HG03045 (cell line): ENCODE data around the gene USP30.
"Not testable (repeated sequence)": the region's sequence is repeated elsewhere in the genome, so short reads cannot be mapped to it uniquely, and the experiment has no call there.

Experiments used
- ATAC-seq: cut with Tn5 transposase; IDR thresholded peaks from one replicate; pipeline ENCODE4 v1.9.1; 2021; ENCODE audit warnings: mild to moderate bottlenecking, moderate library complexity; ENCODE audit not compliant: unreplicated experiment

Gene USP30, protein sequence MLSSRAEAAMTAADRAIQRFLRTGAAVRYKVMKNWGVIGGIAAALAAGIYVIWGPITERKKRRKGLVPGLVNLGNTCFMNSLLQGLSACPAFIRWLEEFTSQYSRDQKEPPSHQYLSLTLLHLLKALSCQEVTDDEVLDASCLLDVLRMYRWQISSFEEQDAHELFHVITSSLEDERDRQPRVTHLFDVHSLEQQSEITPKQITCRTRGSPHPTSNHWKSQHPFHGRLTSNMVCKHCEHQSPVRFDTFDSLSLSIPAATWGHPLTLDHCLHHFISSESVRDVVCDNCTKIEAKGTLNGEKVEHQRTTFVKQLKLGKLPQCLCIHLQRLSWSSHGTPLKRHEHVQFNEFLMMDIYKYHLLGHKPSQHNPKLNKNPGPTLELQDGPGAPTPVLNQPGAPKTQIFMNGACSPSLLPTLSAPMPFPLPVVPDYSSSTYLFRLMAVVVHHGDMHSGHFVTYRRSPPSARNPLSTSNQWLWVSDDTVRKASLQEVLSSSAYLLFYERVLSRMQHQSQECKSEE

DNA sequence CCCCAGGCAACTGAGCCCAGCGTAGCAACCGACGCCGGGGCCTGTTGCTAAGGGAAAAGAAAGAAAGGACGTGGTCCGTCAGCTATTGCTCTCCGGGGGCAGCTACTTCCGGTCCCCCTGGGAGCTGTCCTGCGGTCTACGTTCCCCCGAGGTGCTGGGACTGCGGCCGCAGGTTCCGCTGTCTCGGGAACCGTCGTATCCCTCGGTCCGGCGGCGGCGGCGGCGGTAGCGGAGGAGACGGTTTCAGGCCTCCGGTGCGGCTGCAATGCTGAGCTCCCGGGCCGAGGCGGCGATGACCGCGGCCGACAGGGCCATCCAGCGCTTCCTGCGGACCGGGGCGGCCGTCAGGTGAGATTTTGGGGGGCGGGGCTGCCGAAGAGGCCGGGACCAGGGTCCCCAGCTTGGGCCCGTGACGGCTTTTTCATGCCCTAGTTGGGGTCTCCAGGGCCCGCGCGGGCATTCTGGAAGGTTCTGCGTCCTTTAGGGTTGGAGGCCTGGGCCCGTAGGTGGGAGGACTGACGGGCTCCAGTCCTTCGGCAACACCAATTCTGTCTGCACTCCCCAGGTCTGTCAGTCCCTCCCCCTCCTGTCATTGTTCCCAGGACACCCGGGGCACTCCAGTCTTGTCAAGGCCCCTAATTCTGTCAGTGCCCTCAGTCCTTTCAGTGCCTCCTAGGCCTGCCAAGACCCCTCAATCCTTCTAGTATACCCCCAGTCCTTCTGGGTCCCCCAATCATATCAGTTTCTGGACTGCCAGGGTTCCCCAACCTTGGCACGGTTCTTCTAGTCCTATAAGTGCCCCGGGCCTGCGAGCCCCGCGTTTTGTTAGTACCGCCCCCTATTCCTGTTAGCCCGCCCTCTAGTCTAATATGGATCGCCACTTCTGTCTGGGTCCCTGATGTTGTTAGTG, at the start of gene USP30:
Gene USP30 (plus strand): TSS at position 163 of the 910 bp plus-strand sequence. CDS start 103 bp downstream, at position 266.
- peak; percentile 78 for ATAC-seq

DNA sequence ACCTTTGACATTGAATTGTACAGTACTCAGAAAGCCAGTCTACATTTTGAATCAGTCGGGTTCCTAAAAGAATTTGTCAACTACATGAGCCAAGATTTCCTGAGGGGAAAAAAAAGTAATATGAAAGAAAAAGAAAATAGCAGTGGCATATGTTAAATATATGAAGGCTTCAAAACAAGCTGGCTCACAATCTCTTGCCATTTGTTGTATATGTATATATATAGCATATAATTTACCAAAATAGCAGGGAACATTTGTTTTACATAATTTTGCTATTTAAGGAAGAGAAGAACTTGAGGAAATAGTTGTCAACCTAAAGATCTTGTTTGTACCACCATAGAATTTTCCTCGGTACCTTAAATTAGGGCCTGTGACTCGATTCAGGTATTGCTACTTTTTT, 48.4 kb upstream of the USP30 start:
- ATAC-seq = no peak

DNA sequence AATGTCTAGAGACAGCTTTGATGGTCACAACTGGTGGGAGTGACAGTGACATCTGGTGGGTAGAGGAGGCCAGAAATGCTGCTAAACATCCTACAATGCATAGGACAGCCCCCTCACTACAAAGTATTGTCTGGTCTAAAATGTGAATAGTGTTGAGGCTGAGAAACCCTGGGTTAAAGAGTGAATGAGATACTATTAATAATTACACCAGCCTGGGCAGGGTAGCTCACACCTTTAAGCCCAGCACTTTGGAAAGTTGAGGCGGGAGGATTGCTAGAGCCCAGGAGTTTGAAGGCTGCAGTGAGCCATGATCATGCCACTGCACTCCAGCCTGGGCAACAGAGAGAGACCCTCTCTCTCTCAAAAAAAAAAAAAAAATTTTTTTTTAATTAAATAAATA, 42.6 kb upstream of the USP30 start:
- no peak for ATAC-seq

DNA sequence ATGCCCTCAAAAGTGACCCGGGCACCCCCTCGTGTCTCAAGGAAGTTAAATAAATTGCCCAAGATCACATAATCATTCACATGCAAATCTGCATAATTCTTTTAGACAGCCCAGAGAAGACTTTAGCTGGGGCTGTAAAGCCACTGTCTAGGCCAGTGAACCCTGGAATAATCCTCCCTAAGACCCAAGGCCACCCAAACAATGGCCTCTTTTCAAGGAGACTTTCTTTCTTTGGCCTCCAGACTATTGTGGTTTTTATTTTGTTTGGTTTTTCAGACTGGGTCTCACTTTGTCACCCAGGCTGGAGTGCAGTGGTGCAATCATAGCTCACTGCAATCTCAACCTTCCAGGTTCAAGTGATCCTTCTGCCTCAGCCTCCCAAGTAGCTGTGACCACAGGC, 42.1 kb upstream of the USP30 start:
- ATAC-seq = no peak

DNA sequence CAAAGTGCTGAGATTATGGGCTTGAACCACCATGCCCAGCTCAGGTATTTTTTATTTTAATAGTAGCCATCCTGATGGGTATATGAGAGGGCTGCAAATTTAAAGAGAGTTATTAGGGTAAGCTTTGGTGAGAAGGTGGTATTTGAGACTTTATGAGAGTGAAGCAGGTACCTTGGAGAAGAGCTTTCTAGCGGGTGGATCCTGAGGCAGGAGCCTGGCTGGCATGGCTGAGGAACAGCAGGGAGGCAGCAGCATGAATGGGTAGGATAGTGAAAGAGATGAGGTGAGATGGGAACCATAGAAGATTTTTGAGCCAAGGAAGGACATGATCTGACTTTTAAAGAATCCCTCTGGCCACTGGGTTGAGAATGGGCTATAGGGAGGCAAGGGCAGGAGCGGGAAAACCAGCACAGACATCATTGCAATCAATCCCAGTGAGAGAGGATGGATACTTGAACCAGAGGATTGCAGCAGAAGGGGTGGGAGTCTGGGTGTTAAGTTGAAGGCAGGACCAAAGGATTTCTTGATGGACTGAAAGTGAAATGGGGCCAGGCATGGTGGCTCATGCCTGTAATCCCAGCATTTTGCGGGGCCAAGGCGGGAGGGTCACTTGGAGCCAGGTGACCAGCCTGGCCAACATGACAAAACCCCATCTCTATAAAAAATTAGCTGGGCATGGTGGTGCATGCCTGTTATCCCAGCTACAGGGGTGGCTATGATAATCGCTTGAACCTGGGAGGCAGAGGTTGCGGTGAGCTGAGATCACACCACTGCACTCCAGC, 37.2 kb upstream of the USP30 start:
- no peak for ATAC-seq

DNA sequence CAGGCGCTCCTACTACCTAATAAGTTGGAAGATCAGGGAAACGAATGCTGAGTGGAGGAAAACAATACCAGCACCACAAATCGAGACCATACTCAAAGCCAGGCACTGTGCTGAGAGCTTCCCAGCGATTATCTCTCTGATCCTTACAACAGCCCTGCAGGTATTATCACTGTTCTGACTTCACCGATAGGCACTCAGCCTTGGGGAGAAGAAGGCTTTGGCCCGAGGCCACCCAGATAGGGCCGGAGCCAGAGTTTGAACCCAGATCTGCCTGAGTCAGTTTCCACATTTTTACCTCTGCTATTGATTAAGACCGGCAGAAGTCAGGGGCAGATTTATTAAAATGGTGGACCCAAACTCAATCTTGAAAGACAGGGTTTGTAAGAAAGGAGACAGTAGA, 36.4 kb upstream of the USP30 start:
- ATAC-seq = no peak

DNA sequence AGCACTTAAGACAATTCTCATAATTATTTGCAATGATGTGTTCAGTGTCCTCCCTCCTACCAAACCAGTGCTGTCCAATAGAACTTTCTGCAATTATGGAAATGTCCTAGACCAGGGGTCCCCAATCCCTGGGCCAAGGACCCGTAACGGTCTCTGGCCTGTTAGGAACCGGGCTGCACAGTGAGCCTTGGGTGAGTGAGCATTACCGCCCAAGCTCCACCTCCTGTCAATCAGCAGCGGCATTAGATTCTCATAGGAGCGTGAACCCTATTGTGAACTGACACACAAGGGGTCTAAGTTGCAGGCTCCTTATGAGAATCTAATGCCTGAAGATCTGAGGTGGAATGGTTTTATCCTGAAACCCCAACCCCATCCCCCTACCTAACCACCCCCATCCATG, 35.4 kb upstream of the USP30 start:
- no peak for ATAC-seq

DNA sequence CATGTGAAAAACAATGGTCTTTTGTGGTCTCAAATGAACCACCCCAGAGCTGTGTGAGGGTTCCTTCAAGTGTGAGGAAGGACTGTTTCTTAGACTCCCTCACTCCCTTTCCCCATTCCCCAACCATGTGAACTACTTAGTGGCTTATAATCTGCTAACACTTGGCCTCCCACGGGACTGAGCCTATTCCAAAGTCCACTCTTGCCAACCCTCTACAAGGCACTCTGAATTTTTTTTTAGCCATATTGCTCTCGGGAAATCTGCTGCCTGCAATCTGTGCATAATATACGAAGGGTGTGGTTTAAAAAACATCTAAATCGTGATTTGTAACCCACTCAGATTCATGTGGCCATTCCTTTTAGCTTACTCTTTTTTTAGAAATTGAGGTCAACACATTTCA, 34.1 kb upstream of the USP30 start:
- ATAC-seq = no peak

DNA sequence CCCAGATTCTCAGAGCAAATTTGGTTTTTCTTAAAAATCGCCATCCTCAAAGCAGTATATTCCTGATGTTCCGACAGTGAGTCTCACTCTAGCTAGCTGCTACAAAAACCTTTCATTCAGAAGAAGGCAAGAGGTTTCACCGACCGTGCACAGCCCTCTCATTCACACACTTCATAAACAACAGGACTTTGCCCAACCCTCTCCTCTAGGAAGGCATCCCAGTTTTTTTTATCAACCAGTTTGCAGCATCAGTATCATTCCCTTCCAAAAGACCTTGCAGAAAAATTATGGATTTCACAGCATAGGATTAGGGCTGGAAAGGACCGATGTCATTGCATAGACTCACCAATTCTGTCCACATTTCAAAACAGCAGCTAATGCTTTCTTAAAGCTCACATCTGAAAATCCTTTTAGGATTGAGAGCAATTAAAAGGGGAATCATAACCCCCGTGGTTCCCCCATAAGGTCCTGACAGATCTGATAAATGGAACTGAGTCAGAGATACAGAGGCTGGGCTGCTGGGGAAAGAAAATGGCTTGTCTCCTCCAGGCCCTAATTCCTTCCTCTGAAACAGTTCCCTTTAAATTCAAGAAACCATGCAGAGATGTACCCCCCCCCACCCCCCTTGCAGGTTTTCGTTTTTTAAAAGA, 32.1 kb upstream of the USP30 start:
- no peak for ATAC-seq

DNA sequence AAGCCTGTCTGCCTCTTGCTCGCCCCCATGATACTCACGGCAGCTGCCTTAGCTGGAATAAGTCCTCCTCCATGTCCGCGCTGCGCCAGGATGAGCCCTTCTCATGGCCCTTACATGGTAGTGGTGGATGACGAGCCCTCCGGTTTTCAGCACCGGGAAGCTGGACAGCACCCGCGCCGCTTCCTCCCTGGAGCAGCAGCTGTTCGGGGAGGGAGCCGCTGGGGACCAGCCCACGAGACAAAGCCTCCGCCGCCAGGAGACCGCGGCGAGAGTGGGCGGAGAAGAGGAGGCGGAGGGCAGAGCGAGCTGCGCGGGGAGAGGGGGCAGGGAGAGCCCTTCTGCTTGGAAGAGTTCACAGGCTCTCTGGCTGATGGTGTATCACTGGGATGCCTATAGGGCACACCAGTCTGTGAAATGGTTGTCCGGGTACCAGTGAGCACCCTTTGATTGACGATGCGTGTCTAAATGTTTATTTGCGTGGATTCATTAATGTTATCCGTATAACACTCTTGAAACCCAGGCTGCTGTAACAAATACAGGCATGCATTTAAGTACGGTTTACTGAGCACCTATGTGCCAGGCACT, 31.5 kb upstream of the USP30 start, which contains the start of gene SVOP:
Gene SVOP (minus strand): TSS at position 273 of the 585 bp plus-strand sequence. CDS start 200 bp downstream, at position 73.
- no peak for ATAC-seq

DNA sequence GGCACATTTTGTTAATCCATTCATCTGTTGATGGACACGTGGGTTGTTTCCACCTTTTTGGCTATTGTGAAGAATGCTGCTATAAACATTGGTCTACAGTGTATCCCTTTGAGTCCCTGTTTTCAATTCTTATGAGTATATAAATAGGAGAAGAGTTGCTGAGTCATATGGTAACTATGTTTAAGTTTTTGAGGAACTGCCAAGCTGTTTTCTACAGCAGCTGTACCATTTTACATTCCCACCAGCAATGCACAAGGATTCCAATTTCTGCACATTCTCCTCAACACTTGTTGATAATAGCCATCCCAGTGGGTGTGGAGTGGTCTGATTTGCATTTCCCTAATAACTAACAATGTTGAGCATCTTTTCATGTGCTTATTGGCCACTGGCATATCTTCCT, 24.6 kb upstream of the USP30 start:
- ATAC-seq = no peak

DNA sequence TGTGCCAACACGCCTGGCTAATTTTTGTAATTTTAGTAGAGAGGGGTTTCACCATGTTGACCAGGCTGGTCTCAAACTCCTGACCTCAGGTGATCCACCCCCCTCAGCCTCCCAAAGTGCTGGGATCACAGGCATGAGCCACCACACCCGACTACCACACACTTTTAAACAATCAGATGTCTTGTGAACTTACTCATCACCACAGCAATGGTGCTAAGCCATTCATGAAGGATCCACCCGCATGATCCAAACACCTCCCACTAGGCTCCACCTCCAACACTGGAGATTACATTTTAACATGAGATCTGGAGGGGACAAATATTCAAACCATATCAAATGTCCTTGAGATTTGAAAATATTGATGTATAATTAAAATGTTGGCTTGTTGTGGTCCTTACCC, 23.8 kb upstream of the USP30 start:
- ATAC-seq = not testable (repeated sequence)

DNA sequence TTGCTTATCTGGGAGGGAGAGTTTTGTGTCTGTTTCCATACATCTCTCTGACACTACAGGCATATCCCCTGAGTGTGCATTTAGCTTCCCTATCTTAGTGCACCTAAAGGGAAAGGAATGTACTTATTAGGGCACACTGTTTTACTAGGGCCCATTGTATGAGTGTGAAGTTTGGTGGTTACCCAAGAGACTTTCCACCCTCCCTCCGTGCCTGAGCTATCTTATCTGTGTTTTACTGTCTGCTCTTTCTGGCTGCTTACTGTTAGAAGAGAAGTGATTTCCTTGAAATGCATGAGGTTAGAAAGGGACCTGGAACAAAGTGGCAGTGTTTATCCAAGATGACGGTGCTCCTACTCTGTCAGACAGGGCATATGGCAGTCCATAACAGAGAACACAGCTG, 23.0 kb upstream of the USP30 start:
- no peak for ATAC-seq

DNA sequence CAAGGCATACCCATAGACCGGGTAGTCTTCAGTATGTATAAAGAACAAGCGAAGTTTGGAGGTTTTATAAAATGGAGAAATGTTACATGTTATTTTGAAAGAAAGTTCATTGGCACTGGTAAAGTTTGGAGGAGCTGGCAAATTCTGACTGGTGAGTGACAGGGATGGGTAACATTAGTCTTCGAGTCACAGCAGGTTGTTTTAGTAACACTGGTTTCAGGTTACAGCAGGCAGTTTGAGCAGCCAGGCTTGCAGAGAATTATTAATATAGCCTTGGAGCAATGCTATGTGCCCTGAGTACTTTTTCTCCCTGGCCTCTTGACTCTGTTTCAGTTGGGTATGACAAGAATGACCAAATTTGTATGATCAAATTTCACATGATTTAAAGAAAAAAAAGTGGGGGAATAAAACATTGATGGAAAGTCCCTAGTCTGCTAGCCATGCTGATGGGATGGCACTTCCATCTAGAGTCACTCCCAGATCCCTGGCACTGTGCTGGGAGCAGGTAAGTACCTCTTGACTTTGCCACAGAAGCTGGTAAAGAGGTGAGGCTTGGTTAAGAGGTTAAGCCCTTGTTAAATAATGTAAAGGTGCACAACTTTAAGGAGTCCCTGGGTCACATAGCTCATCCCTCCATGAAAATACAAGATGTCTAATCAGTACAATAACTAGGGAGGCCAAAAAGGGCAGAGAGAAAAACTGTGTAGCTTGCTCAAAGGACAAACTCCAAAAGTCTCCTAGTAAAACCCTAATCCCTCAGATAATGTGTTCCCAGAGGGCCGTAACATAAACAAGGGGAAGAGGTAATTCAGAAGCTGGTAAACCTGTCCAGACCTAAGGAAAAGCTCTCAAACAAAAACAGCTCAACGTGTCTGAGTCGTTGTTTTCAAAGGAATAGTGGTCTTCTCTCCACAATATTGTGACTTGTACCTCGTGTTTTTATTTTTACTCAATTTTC, 18.9 kb upstream of the USP30 start:
- ATAC-seq = no peak

DNA sequence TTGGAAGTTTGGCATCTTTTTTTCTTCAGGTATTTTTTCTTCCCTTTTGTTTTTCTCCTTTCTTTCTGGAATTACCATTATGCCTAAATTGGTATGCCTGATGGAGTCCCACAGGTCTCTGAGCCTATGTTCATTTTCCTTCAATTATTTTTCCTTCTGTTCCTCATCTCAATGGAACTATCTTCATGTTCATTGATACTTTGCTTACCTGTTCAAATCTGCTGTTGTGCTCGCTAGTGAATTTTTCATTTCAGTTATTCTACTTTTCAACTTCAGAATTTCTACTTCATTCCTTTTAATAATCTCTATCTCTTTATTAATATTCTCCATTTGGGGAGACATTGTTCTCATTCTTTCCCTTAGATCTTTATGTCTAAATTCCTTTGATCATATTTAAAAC, 15.4 kb upstream of the USP30 start:
- no peak for ATAC-seq

DNA sequence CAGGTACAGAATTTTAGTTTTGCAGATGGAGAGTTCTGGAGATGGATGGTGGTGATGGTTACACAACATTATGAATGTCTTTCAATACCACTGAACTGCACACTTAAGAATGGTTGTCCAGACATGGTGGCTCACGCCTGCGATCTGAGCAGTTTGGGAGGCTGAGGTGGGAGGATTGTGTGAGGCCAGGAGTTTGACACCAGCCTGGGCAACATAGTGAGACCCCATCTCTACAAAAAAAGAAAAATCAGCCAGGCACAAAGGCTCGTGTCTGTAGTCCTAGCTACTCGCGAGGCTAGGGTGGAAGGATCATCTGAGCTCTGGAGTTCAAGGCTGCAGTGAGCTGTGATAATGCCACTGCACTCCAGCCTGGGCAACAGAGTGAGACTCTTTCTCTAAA, 8.1 kb upstream of the USP30 start:
- no peak for ATAC-seq

DNA sequence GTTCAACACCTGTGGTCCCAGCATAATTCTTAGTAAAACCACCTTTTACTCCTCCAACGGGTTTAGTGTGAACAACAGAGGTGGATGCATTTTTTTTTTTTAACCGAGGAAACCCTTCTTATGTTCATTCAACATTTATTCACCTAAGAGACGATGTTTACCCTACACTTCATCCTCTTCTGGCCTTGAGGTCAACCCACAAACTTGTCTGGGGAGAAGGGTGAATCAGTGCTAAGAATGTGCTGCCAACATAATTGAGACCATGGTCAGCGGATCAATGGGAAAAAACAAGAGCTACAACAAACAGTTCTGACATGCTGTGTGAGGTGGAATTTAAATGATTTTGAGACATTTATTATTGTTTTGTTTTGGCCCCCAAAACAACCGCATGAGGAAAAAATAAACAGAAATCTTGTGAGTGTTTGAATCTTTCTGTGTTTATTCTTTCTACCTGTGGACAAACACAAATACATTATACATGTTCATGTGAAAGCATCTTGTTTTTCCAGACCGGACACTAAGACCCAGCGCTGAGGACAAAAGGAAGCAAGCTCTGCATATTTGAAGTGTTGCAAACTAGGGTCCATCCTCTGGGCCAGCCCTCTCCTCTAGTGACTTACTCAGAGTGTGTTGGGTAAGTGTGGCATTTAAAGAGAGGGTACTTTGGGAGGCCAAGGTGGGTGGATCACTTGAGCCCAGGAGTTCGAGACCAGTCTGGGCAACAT, 5.1 kb upstream of the USP30 start:
- no peak for ATAC-seq

DNA sequence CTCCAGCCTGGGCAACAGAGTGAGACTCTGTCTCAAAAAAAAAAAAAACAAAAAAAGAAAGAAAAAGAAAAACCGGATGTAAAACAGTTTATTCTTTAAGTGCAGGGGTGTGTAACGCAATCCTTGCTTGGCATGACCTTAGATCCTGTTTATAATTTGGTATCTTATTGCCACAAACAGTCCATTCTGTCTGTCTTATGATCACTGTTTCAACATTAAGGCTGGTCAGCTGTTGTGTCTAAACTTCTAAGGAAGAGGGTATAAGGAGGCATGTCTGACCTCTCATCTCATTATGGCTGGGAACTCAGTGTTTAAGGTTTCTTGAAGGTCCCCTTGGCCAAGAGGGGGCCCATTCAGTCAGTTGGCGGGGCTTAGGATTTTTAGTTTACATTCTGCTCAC, 3.7 kb upstream of the USP30 start:
- ATAC-seq = not testable (repeated sequence)
